ENCODE results near the gene HSPA12B. TPM values are rescaled to one million over a fixed set of nuclear protein-coding genes. Genes with fewer than 3 reads are reported as not detected.

Gene HSPA12B
- total and polyA plus RNA-seq, 2 donors (not counting 3 experiments of a cell fraction or from before 2014, with no cell fraction given): 3.7 to 6.6 TPM

GRCh38 chr20:3757268-3757667 lies 24.8 kb downstream of the HSPA12B start:
- FAIRE-seq (no peak), DNase-seq (ENCODE audit: low read depth, low spot score) (no peak)
- intact Hi-C loops (cut with micrococcal nuclease): no loop called here
- Histone ChIP-seq H3K4me1 (ENCODE audit: control insufficient read depth, extremely low read depth, insufficient read depth, low read length) (no peaks in the 10 kb centered on the region), H3K27me3 (ENCODE audit: control insufficient read depth in 2 of 2, insufficient read depth in 2 of 2, low read length in 2 of 2) (no peaks in the 10 kb centered on the region), H3K36me3 (ENCODE audit: control insufficient read depth in 2 of 2, extremely low read depth in 1 of 2, insufficient read depth in 2 of 2, low read length in 2 of 2) (peaks cover 0 to 9% of the 10 kb centered on the region in 2 experiments), H3K4me3 (replicated peaks in 1 of 3; ENCODE audit: insufficient read depth in 1 of 3, low read depth in 1 of 3, low read length in 3 of 3) (no peak overlapping the region), H2AFZ (ENCODE audit: low read depth, low read length) (no peak overlapping the region), H3K9ac (replicated peaks; ENCODE audit: extremely low read depth, insufficient read depth, low read length) (no peak overlapping the region), H4K20me1 (replicated peaks; ENCODE audit: control insufficient read depth, extremely low read depth, insufficient read depth, low read length) (no peaks in the 10 kb centered on the region), H3K4me2 (ENCODE audit: insufficient read depth, low read length) (no peak overlapping the region), H3K9me1 (replicated peaks; ENCODE audit: control insufficient read depth, extremely low read depth, insufficient read depth, low read length) (no peaks in the 10 kb centered on the region), H3K27ac (ENCODE audit: insufficient read depth, low read depth, low read length) (no peak overlapping the region), H3K9me3 (replicated peaks; ENCODE audit: control insufficient read depth, insufficient read depth, low read length) (no peaks in the 10 kb centered on the region), H3K79me2 (ENCODE audit: control insufficient read depth, insufficient read depth, low read length) (no peaks in the 10 kb centered on the region)
- TF ChIP-seq CTCF (IDR thresholded peaks at IDR 0.05; ENCODE audit: extremely low read depth in 1 of 2, insufficient read depth in 1 of 2, low read depth in 1 of 2, low read length in 2 of 2) (no peak), POLR2A (IDR thresholded peaks at IDR 0.05; ENCODE audit: low read depth, low read length) (no peak), EZH2 (IDR thresholded peaks at IDR 0.05; ENCODE audit: borderline replicate concordance, low read depth, low read length, severe bottlenecking) (no peak), GATA2 (IDR thresholded peaks at IDR 0.05; ENCODE audit: insufficient read depth, insufficient read length, low read depth, low read length) (no peak), FOS (IDR thresholded peaks at IDR 0.05; ENCODE audit: borderline replicate concordance, insufficient read depth, low read length) (no peak), MYC (IDR thresholded peaks at IDR 0.05; ENCODE audit: low read depth, low read length) (no peak), POLR2AphosphoS5 (IDR thresholded peaks at IDR 0.05; ENCODE audit: insufficient read depth, low read depth, low read length) (no peak), JUN (IDR thresholded peaks at IDR 0.05; ENCODE audit: borderline replicate concordance, insufficient read depth, insufficient read length, low read depth) (no peak)
- TF ChIP-seq, protein P1, sequence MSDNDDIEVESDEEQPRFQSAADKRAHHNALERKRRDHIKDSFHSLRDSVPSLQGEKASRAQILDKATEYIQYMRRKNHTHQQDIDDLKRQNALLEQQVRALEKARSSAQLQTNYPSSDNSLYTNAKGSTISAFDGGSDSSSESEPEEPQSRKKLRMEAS (IDR thresholded peaks at IDR 0.05; ENCODE audit: insufficient read depth, insufficient read length): no peak
- no TSS peak for BruUV-seq (replicated peaks)
- dilution Hi-C loops (cut with MboI; ENCODE audit: extremely low pct_ligation_motif_present, low sequenced_read_pairs): no loop called here
- CTCF ChIA-PET: interaction anchor here (0.9 to 5.7 kb wide), 10 partner anchors 9 to 328 kb away, joined by 3 to 76 read pairs (median 5); partner anchors contain the start of genes ADISSP, AP5S1 and SPEF1
- POLR2A ChIA-PET: no interaction called here
